GM12878 (cell line): Measurements from ENCODE around the gene OR2V1.
A peak's percentile ranks its signal among the peaks of the same experiment; 100 is the strongest.

ENCODE experiments used
- ATF7 ChIP-seq: fragments of 450-650 bp; IDR thresholded peaks from 2 replicates; pipeline ENCODE4 v1.6.1; 2016; ENCODE audit warnings: low read depth, mild to moderate bottlenecking
- CHD2 ChIP-seq: IDR thresholded peaks from 2 replicates; pipeline ENCODE4 v1.6.1; 2011; ENCODE audit warnings: low read depth, low read length, improper control_type of control experiment, borderline replicate concordance
- EGR1 ChIP-seq, 2 experiments: IDR thresholded peaks; 1 replicate in 1 of 2; 2 replicates in 1 of 2; pipeline ENCODE4 v1.6.1; 2011 to 2012; ENCODE audit warnings: low read depth in 2 of 2, low read length in 2 of 2, borderline replicate concordance in 1 of 2, mild to moderate bottlenecking in 1 of 2, moderate library complexity in 1 of 2
- ESRRA ChIP-seq: IDR thresholded peaks from 2 replicates; pipeline ENCODE4 v1.6.1; 2012; ENCODE audit warnings: mild to moderate bottlenecking, low read length, improper control_type of control experiment
- POLR2A ChIP-seq: IDR thresholded peaks from 2 replicates; pipeline ENCODE4 v1.6.1; 2011; ENCODE audit warnings: low read depth, mild to moderate bottlenecking, low read length
- YY1 ChIP-seq: IDR thresholded peaks from 2 replicates; pipeline ENCODE4 v1.6.1; 2011; ENCODE audit warnings: low read depth, mild to moderate bottlenecking, low read length
- ZNF274 ChIP-seq: IDR thresholded peaks from one replicate; pipeline ENCODE4 v1.8.0; 2011; ENCODE audit not compliant: insufficient read length, insufficient read depth
- TF ChIP-seq, protein P1 (sequence below), 3 experiments: IDR thresholded peaks in 2 of 3; conservative IDR thresholded peaks in 1 of 3; 2 replicates each; pipeline ENCODE4 v1.5.1; 2011; ENCODE audit warnings: low read depth in 3 of 3, low read length in 3 of 3, mild to moderate bottlenecking in 3 of 3, control low read depth in 2 of 3, moderate library complexity in 2 of 3, inconsistent platforms in 1 of 3, mixed read lengths in 1 of 3; ENCODE audit not compliant: control insufficient read depth in 2 of 3, insufficient read depth in 1 of 3; ENCODE audit errors: extremely low read depth in 1 of 3
- TF ChIP-seq, protein P2 (sequence below): fragments of 450-650 bp; IDR thresholded peaks from 2 replicates; pipeline ENCODE4 v1.6.1; 2017; ENCODE audit warnings: mild to moderate bottlenecking, moderate library complexity

DNA sequence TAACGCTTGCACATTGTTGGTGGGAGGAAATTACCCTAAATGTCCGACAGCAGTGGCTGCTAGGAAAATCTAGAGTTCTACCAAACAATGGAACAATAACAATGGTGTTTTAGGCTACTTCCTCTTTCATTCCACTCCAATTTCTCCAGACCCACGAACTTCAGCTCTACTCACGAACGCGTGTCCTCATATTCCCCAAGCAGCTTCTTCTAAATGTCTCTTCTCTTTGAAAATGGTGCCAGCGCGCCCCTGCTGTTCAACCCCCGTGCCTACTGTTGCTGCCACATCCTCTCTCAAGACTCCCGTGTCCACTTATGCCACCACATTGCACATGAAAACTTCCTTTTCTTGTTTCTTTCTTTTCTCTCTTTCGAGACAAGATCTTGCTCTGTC, 42.1 kb upstream of the OR2V1 start:
- TF ChIP-seq CHD2 (no peak), EGR1 (IDR thresholded peaks at IDR 0.05; ENCODE audit: borderline replicate concordance in 1 of 2, low read depth in 2 of 2, low read length in 2 of 2) (no peak), YY1 (peak; percentile 25; the same call in 1 of the 2 replicates), ESRRA (no peak), ZNF274 (no peak), ATF7 (no peak), POLR2A (no peak)
- TF ChIP-seq, protein P1, sequence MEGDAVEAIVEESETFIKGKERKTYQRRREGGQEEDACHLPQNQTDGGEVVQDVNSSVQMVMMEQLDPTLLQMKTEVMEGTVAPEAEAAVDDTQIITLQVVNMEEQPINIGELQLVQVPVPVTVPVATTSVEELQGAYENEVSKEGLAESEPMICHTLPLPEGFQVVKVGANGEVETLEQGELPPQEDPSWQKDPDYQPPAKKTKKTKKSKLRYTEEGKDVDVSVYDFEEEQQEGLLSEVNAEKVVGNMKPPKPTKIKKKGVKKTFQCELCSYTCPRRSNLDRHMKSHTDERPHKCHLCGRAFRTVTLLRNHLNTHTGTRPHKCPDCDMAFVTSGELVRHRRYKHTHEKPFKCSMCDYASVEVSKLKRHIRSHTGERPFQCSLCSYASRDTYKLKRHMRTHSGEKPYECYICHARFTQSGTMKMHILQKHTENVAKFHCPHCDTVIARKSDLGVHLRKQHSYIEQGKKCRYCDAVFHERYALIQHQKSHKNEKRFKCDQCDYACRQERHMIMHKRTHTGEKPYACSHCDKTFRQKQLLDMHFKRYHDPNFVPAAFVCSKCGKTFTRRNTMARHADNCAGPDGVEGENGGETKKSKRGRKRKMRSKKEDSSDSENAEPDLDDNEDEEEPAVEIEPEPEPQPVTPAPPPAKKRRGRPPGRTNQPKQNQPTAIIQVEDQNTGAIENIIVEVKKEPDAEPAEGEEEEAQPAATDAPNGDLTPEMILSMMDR (IDR thresholded peaks at IDR 0.05 in 2 of 3, conservative IDR thresholded peaks at IDR 0.05 in 1 of 3; ENCODE audit: control insufficient read depth in 2 of 3, extremely low read depth in 1 of 3, insufficient read depth in 1 of 3, low read depth in 3 of 3, low read length in 3 of 3) = peak; percentile 24 to 28 (median 27); a peak in 4 of 6 replicates
- TF ChIP-seq, protein P2, sequence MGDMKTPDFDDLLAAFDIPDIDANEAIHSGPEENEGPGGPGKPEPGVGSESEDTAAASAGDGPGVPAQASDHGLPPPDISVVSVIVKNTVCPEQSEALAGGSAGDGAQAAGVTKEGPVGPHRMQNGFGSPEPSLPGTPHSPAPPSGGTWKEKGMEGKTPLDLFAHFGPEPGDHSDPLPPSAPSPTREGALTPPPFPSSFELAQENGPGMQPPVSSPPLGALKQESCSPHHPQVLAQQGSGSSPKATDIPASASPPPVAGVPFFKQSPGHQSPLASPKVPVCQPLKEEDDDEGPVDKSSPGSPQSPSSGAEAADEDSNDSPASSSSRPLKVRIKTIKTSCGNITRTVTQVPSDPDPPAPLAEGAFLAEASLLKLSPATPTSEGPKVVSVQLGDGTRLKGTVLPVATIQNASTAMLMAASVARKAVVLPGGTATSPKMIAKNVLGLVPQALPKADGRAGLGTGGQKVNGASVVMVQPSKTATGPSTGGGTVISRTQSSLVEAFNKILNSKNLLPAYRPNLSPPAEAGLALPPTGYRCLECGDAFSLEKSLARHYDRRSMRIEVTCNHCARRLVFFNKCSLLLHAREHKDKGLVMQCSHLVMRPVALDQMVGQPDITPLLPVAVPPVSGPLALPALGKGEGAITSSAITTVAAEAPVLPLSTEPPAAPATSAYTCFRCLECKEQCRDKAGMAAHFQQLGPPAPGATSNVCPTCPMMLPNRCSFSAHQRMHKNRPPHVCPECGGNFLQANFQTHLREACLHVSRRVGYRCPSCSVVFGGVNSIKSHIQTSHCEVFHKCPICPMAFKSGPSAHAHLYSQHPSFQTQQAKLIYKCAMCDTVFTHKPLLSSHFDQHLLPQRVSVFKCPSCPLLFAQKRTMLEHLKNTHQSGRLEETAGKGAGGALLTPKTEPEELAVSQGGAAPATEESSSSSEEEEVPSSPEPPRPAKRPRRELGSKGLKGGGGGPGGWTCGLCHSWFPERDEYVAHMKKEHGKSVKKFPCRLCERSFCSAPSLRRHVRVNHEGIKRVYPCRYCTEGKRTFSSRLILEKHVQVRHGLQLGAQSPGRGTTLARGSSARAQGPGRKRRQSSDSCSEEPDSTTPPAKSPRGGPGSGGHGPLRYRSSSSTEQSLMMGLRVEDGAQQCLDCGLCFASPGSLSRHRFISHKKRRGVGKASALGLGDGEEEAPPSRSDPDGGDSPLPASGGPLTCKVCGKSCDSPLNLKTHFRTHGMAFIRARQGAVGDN = no peak
